ENCODE results near the gene LAMA1. TPM values are rescaled to one million over a fixed set of nuclear protein-coding genes. Genes with fewer than 3 reads are reported as not detected.

The LAMA1 gene
- total RNA-seq, 2 experiments from 2014 or later, result not detected

DNA sequence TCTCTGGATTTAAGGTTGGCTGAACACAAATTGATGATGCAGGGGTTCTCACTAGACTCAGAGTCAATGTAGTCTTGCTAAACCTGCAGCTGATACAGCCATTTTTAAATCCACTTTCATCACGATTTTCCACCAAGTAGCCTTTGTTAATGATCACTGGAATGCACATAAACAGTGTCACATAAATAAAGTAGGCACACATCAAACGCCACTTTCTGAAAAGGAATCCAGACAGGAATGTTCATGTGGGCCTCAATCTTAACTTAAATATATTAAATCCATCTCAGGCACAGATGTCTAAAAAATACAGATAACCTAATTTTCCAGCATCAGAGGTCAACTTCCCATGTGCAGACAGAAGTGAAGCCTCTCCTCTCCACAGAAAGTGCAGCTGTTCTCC is 58.3 kb downstream of the LAMA1 start:
- Mint-ChIP-seq H3K27ac (no peak overlapping the region), H3K9me3 (peaks cover 6% of the 10 kb centered on the region), H3K27me3 (no peaks in the 10 kb centered on the region), H3K4me3 (no peak overlapping the region), H3K36me3 (ENCODE audit: low read depth) (no peaks in the 10 kb centered on the region), H3K4me1 (no peaks in the 10 kb centered on the region)
- POLR2A ChIA-PET, result no interaction called here
- CTCF ChIA-PET, result no interaction called here
- DNase-seq, result no peak

DNA sequence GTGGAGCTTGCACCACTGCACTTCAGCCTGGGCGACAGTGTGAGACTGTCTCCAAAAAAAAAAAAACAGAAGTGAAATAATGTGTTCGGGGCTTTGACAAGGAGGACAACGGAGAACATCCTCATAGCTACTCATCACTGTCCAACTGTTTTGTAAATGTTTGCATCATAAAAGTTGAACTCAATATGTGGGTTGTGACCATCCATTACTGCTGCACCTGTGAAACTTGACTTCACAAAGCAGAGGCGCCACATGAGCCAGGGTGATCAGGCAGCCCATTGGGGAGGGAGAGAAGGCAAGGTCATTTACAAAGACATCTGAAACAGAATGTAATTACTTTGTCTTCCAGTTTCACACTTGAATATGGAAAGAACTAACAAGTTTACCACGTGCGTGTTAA is 61.6 kb downstream of the LAMA1 start:
- no peak for DNase-seq
- Mint-ChIP-seq H3K9me3 (peaks cover 8% of the 10 kb centered on the region), H3K4me1 (no peaks in the 10 kb centered on the region), H3K27me3 (no peaks in the 10 kb centered on the region), H3K27ac (no peak overlapping the region), H3K4me3 (no peak overlapping the region), H3K36me3 (ENCODE audit: low read depth) (no peaks in the 10 kb centered on the region)
- CTCF ChIA-PET, result no interaction called here
- POLR2A ChIA-PET, result no interaction called here

DNA sequence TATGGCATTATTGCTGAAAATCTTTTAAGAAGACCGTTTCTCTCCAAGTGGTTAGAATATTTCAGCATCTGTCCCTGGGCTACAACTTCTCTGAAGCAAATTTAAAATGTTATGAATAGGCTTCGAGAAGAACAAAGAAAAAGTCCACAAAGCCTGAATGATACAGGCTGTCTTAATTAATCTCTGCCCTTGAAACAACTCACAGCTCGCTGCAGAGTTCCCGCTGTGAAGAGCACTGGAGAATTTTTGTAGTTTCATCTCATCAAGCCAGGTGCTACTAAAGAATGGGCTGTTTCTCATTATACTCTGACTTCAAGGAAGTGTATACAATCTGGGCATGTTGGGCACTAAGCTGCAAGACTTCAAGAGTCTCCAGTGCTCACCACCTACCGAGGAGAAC is 67.6 kb downstream of the LAMA1 start:
- CTCF ChIA-PET, result no interaction called here
- Mint-ChIP-seq H3K27ac (no peak overlapping the region), H3K27me3 (no peaks in the 10 kb centered on the region), H3K4me1 (no peaks in the 10 kb centered on the region), H3K9me3 (peaks cover 4% of the 10 kb centered on the region), H3K36me3 (ENCODE audit: low read depth) (no peaks in the 10 kb centered on the region), H3K4me3 (no peak overlapping the region)
- POLR2A ChIA-PET, result no interaction called here
- DNase-seq, result no peak

- ChIA-PET CTCF (no interaction called here), POLR2A (no interaction called here)
- H3K36me3 Mint-ChIP-seq (ENCODE audit: low read depth), result no peaks in the 10 kb centered on the region
- no peak overlapping the region for H3K4me3 Mint-ChIP-seq
- no peak for DNase-seq
- no peaks in the 10 kb centered on the region for H3K27me3 Mint-ChIP-seq
- peaks cover 2% of the 10 kb centered on the region for H3K9me3 Mint-ChIP-seq
- no peaks in the 10 kb centered on the region for H3K4me1 Mint-ChIP-seq
- H3K27ac Mint-ChIP-seq, result no peak overlapping the region
Observed at GRCh38 chr18:7048081-7048480, 69.5 kb downstream of the LAMA1 start.

- no peaks in the 10 kb centered on the region for H3K4me1 Mint-ChIP-seq
- H3K36me3 Mint-ChIP-seq (ENCODE audit: low read depth), result no peaks in the 10 kb centered on the region
- no peaks in the 10 kb centered on the region for H3K27me3 Mint-ChIP-seq
- no peak overlapping the region for H3K27ac Mint-ChIP-seq
- ChIA-PET CTCF (no interaction called here), POLR2A (no interaction called here)
- no peak overlapping the region for H3K4me3 Mint-ChIP-seq
- DNase-seq, result no peak
- H3K9me3 Mint-ChIP-seq, result no peaks in the 10 kb centered on the region
Observed at GRCh38 chr18:7047336-7047735, 70.3 kb downstream of the LAMA1 start.

GRCh38 chr18:7038330-7038851 is 79.2 kb downstream of the LAMA1 start:
- Mint-ChIP-seq H3K4me3 (no peak overlapping the region), H3K9me3 (peaks cover 3% of the 10 kb centered on the region), H3K4me1 (no peaks in the 10 kb centered on the region), H3K27ac (no peak overlapping the region), H3K27me3 (no peaks in the 10 kb centered on the region), H3K36me3 (ENCODE audit: low read depth) (no peaks in the 10 kb centered on the region)
- no peak for DNase-seq
- ChIA-PET POLR2A (no interaction called here), CTCF (no interaction called here)

DNA sequence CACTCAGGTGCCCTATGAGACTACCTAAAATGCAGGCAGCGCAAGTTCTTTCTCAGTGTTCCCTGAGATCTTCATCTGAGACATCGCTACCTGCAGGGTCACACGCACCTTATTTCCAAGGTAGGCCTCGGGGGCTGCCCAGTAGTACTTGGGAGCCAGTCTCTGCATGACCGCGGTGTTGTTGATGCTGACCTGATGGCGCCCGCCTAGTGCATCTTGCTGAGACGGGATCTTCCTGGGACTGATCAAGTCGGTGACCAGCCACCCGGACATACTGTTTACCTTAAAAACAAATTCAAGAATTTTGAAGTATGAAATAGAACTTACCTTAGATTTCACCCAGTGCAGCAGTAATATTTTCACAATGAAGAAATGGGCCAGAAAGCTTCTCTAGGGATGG is 80.1 kb downstream of the LAMA1 start:
- ChIA-PET POLR2A (no interaction called here), CTCF (no interaction called here)
- no peak for DNase-seq
- no peaks in the 10 kb centered on the region for H3K36me3 Mint-ChIP-seq (ENCODE audit: low read depth)
- H3K9me3 Mint-ChIP-seq, result peaks cover 3% of the 10 kb centered on the region
- H3K27ac Mint-ChIP-seq, result no peak overlapping the region
- no peaks in the 10 kb centered on the region for H3K27me3 Mint-ChIP-seq
- H3K4me3 Mint-ChIP-seq, result no peak overlapping the region
- H3K4me1 Mint-ChIP-seq, result no peaks in the 10 kb centered on the region

DNA sequence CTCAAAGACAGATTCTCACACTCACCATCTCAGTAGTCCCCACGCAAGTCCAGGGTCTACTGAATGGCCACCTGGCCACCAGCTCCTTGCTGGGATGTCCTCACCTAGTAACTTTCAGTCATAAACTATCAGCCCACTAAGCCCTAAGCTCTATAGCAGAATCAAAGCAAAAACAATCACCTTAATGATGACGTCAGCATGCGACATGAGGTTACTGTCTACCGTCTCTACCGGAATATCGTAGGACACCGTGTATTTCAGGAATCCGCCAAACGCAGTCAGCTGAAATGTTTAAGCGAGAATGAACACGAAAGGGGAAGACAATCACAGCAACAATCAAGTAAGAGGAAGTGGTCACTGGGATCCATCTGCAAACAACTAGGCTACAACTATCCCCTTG is 81.8 kb downstream of the LAMA1 start:
- Mint-ChIP-seq H3K27me3 (no peaks in the 10 kb centered on the region), H3K9me3 (peaks cover 3% of the 10 kb centered on the region), H3K27ac (no peak overlapping the region), H3K4me3 (no peak overlapping the region), H3K4me1 (no peaks in the 10 kb centered on the region), H3K36me3 (ENCODE audit: low read depth) (no peaks in the 10 kb centered on the region)
- no peak for DNase-seq
- POLR2A ChIA-PET, result no interaction called here
- CTCF ChIA-PET, result no interaction called here

DNA sequence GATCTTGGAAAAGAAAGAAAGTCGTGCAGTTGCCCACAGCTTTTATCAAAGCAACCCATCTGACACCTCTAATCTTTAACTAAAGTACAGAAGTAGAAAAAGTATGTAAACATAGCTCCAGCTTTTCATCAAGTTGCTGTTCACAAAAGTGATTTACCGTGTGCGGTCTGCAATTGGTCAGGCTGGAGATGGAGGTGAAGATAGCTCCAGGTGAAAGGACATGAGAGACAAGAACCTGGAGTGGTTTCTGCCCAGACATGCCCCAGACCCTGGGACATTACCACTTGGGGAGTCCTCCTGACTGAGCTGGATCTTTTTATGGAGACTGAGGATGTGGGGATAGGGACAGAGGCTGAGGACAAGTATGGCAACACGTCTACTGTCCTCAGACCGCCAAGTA is 82.7 kb downstream of the LAMA1 start:
- no peak overlapping the region for H3K27ac Mint-ChIP-seq
- H3K27me3 Mint-ChIP-seq, result no peaks in the 10 kb centered on the region
- H3K9me3 Mint-ChIP-seq, result peaks cover 3% of the 10 kb centered on the region
- no peaks in the 10 kb centered on the region for H3K36me3 Mint-ChIP-seq (ENCODE audit: low read depth)
- H3K4me3 Mint-ChIP-seq, result no peak overlapping the region
- DNase-seq, result no peak
- no peaks in the 10 kb centered on the region for H3K4me1 Mint-ChIP-seq
- ChIA-PET CTCF (no interaction called here), POLR2A (no interaction called here)

DNA sequence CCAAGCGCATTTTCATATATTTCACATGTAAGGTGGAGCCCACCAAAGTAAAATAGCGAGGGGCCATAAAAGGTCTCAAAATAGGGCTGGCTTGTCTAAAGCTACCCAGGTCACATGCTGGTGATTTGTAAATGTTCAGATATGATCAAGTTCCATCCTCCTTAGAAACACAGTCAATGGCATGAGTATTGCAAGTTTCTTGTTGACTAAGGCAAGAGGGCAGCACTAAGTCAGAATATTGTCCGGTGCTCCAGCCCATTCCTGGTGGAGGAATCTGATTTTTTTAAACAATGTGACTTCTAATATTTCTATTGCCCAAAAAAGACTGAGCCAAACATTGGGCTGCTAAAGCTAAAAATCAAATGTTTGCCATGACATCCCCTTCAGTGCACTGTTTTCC is 85.1 kb downstream of the LAMA1 start:
- Mint-ChIP-seq H3K4me1 (no peaks in the 10 kb centered on the region), H3K9me3 (peaks cover 3% of the 10 kb centered on the region), H3K27me3 (no peaks in the 10 kb centered on the region), H3K27ac (no peak overlapping the region), H3K4me3 (no peak overlapping the region), H3K36me3 (ENCODE audit: low read depth) (no peaks in the 10 kb centered on the region)
- CTCF ChIA-PET, result no interaction called here
- no peak for DNase-seq
- POLR2A ChIA-PET, result no interaction called here

- ChIA-PET POLR2A (no interaction called here), CTCF (no interaction called here)
- H3K27ac Mint-ChIP-seq, result no peak overlapping the region
- H3K4me3 Mint-ChIP-seq, result no peak overlapping the region
- no peaks in the 10 kb centered on the region for H3K4me1 Mint-ChIP-seq
- no peaks in the 10 kb centered on the region for H3K36me3 Mint-ChIP-seq (ENCODE audit: low read depth)
- H3K9me3 Mint-ChIP-seq, result peaks cover 9% of the 10 kb centered on the region
- DNase-seq, result no peak
- H3K27me3 Mint-ChIP-seq, result no peaks in the 10 kb centered on the region
Observed at GRCh38 chr18:7028625-7029024, 89.0 kb downstream of the LAMA1 start.

- Mint-ChIP-seq H3K4me1 (no peaks in the 10 kb centered on the region), H3K36me3 (ENCODE audit: low read depth) (no peaks in the 10 kb centered on the region), H3K4me3 (no peak overlapping the region), H3K27ac (no peak overlapping the region), H3K9me3 (peaks cover 11% of the 10 kb centered on the region), H3K27me3 (no peaks in the 10 kb centered on the region)
- no peak for DNase-seq
- CTCF ChIA-PET, result no interaction called here
- POLR2A ChIA-PET, result no interaction called here
Observed at GRCh38 chr18:7025194-7025593, 92.4 kb downstream of the LAMA1 start.

DNA sequence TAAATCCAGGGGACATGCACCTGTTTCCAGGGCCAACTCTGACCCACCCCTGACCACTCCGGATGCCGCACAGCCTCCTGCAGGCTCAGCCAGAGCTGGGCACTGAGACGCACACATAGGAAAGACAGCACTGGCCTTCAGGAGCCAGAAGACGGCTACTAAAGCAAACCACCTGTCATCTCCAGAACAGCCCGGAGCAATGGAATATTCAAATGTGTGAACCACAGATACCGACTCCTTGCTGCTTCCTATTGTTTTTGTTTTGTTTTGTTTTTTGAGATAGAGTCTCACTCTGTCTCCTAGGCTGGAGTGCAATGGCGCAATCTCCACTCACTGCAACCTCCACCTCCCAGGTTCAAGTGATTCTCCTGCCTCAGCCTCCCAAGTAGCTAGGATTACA is 94.0 kb downstream of the LAMA1 start:
- ChIA-PET CTCF (no interaction called here), POLR2A (no interaction called here)
- Mint-ChIP-seq H3K36me3 (ENCODE audit: low read depth) (no peaks in the 10 kb centered on the region), H3K4me3 (no peak overlapping the region), H3K27me3 (no peaks in the 10 kb centered on the region), H3K9me3 (peaks cover 14% of the 10 kb centered on the region), H3K4me1 (no peaks in the 10 kb centered on the region), H3K27ac (no peak overlapping the region)
- DNase-seq, result no peak

- no peak overlapping the region for H3K4me3 Mint-ChIP-seq
- H3K27ac Mint-ChIP-seq, result no peak overlapping the region
- ChIA-PET CTCF (no interaction called here), POLR2A (no interaction called here)
- H3K4me1 Mint-ChIP-seq, result no peaks in the 10 kb centered on the region
- H3K27me3 Mint-ChIP-seq, result no peaks in the 10 kb centered on the region
- H3K36me3 Mint-ChIP-seq (ENCODE audit: low read depth), result no peaks in the 10 kb centered on the region
- no peak for DNase-seq
- peaks cover 14% of the 10 kb centered on the region for H3K9me3 Mint-ChIP-seq
Observed at GRCh38 chr18:7023063-7023580, 94.5 kb downstream of the LAMA1 start.

Data from activated CD4-positive, alpha-beta memory T cell treated with anti-CD3 and anti-CD28 coated beads, Interleukin-2, amount 10 ng/mL, durations not matched to agents 7 days and 5 days (primary cell).